Stomach (tissue), 4 donors: ENCODE measurements around the gene PDLIM3.

Source experiments
- CTCF ChIP-seq, 7 experiments: fragments of 450-650 bp in 4 of 7; fragments of 200-600 bp in 3 of 7; sonication (generic) in 3 of 7; IDR thresholded peaks; one replicate each; pipeline ENCODE4 v1.5.1; 2016 to 2019; ENCODE audit warnings: antibody characterized with exemption in 7 of 7, control low read depth in 2 of 7, mild to moderate bottlenecking in 1 of 7
- POLR2A ChIP-seq, 4 donors: fragments of 450-650 bp; IDR thresholded peaks; one replicate each; pipeline ENCODE4 v1.6.1; 2016; ENCODE audit warnings: antibody characterized with exemption in 4 of 4, control low read depth in 2 of 4, mild to moderate bottlenecking in 1 of 4, moderate library complexity in 1 of 4

GRCh38 chr4:185583813-185584212, 48.5 kb upstream of the PDLIM3 start:
- TF ChIP-seq POLR2A (IDR thresholded peaks at IDR 0.05): no peak
- no peak for TF ChIP-seq CTCF (IDR thresholded peaks at IDR 0.05)
